CD14-positive monocyte (primary cell): ENCODE measurements around the gene NEGR1. TPM values are rescaled to one million over a fixed set of nuclear protein-coding genes. Genes with fewer than 3 reads are reported as not detected.

Experiments used
- DNase-seq, 3 donors: peaks; one replicate each; pipeline ENCODE4 v3.0.0-alpha.2; 2011 to 2022
- H2AFZ ChIP-seq: 2 replicates; pipeline ENCODE4 v1.6.0; 2012; ENCODE audit warnings: mild to moderate bottlenecking, low read depth, low read length, inconsistent platforms; ENCODE audit not compliant: insufficient read depth, poor library complexity, severe bottlenecking
- H3K27ac ChIP-seq, 2 donors: 1 replicate in 1 of 2; 2 replicates in 1 of 2; pipeline ENCODE4 v1.5.1; 2012 to 2013; ENCODE audit warnings: low read length in 2 of 2, control low read depth in 1 of 2, inconsistent platforms in 1 of 2, low read depth in 1 of 2, mild to moderate bottlenecking in 1 of 2
- H3K27me3 ChIP-seq, 2 donors: one replicate each; pipeline versions ENCODE4 v1.6.0 to v1.6.1; 2011 to 2013; ENCODE audit warnings: low read length in 2 of 2; ENCODE audit not compliant: control insufficient read depth in 2 of 2, insufficient read depth in 2 of 2
- H3K36me3 ChIP-seq, 2 donors: replicated peaks in 1 of 2; 1 replicate in 1 of 2; 2 replicates in 1 of 2; pipeline versions ENCODE4 v1.5.1 to v1.6.1; 2012 to 2013; ENCODE audit warnings: low read length in 2 of 2, control low read depth in 1 of 2, inconsistent platforms in 1 of 2, mild to moderate bottlenecking in 1 of 2; ENCODE audit not compliant: insufficient read depth in 2 of 2, control insufficient read depth in 1 of 2
- H3K4me1 ChIP-seq, 2 donors: 1 replicate in 1 of 2; 2 replicates in 1 of 2; pipeline versions ENCODE4 v1.5.1 to v1.6.1; 2012 to 2013; ENCODE audit warnings: low read length in 2 of 2, control low read depth in 1 of 2, inconsistent platforms in 1 of 2, mild to moderate bottlenecking in 1 of 2, moderate library complexity in 1 of 2; ENCODE audit not compliant: insufficient read depth in 2 of 2, control insufficient read depth in 1 of 2
- H3K4me2 ChIP-seq: replicated peaks from 2 replicates; pipeline ENCODE3; 2012; ENCODE audit warnings: low read length, moderate library complexity, mild to moderate bottlenecking; ENCODE audit not compliant: poor library complexity, severe bottlenecking; ENCODE audit errors: extremely low read depth
- H3K4me3 ChIP-seq, 3 experiments: fragments of 200-600 bp in 1 of 3; sonication (generic) in 1 of 3; replicated peaks in 1 of 3; 1 replicate in 2 of 3; 2 replicates in 1 of 3; pipeline ENCODE4 v1.5.1; 2011 to 2013; ENCODE audit warnings: low read length in 3 of 3, mild to moderate bottlenecking in 3 of 3, control low read depth in 2 of 3, low read depth in 2 of 3, inconsistent platforms in 1 of 3, moderate library complexity in 1 of 3
- H3K79me2 ChIP-seq: 2 replicates; pipeline ENCODE4 v1.6.0; 2012; ENCODE audit warnings: mild to moderate bottlenecking, control low read depth, inconsistent platforms, low read length, moderate library complexity; ENCODE audit not compliant: insufficient read depth
- H3K9ac ChIP-seq: 2 replicates; pipeline ENCODE4 v1.6.0; 2017; ENCODE audit warnings: low read length, mild to moderate bottlenecking; ENCODE audit not compliant: insufficient read depth, poor library complexity, severe bottlenecking
- H3K9me3 ChIP-seq, 2 donors: replicated peaks in 1 of 2; 1 replicate in 1 of 2; 2 replicates in 1 of 2; pipeline versions ENCODE4 v1.5.1 to v1.6.1; 2012 to 2013; ENCODE audit warnings: low read length in 2 of 2, control low read depth in 1 of 2; ENCODE audit not compliant: control insufficient read depth in 1 of 2, insufficient read depth in 1 of 2
- H4K20me1 ChIP-seq: 2 replicates; pipeline ENCODE4 v1.6.0; 2012; ENCODE audit warnings: mild to moderate bottlenecking, low read length, control low read depth, moderate library complexity; ENCODE audit not compliant: insufficient read depth
- H3K27ac Mint-ChIP-seq, 7 donors: one replicate each; pipeline ENCODE4 v1.8.0; 2020; ENCODE audit warnings: mild to moderate bottlenecking in 7 of 7, mixed read lengths in 7 of 7, moderate library complexity in 6 of 7, inconsistent platforms in 2 of 7
- H3K27me3 Mint-ChIP-seq, 3 donors: one replicate each; pipeline ENCODE4 v1.8.0; 2021 to 2022; ENCODE audit warnings: low read depth in 3 of 3, mild to moderate bottlenecking in 3 of 3, mixed read lengths in 3 of 3, moderate library complexity in 3 of 3, inconsistent platforms in 1 of 3
- H3K36me3 Mint-ChIP-seq, 2 donors: one replicate each; pipeline ENCODE4 v1.8.0; 2020; ENCODE audit warnings: mixed read lengths in 2 of 2, inconsistent platforms in 1 of 2, mild to moderate bottlenecking in 1 of 2
- H3K4me1 Mint-ChIP-seq: one replicate; pipeline ENCODE4 v1.8.0; 2020; ENCODE audit warnings: mild to moderate bottlenecking, mixed read lengths
- H3K4me3 Mint-ChIP-seq, 2 donors: one replicate each; pipeline ENCODE4 v1.8.0; 2020; ENCODE audit warnings: mild to moderate bottlenecking in 2 of 2, mixed read lengths in 2 of 2, moderate library complexity in 1 of 2
- H3K9me3 Mint-ChIP-seq, 7 donors: one replicate each; pipeline ENCODE4 v1.8.0; 2020 to 2022; ENCODE audit warnings: mixed read lengths in 7 of 7, mild to moderate bottlenecking in 6 of 7, moderate library complexity in 6 of 7, inconsistent platforms in 2 of 7
- CTCF ChIP-seq: fragments of 200-600 bp; IDR thresholded peaks from one replicate; pipeline ENCODE4 v1.8.0; 2022; ENCODE audit warnings: antibody characterized with exemption, mild to moderate bottlenecking
- WGBS: methylation state at CpG from one replicate; pipeline ENCODE4 v1.1.5; 2013; ENCODE audit warnings: missing lambda C conversion rate; ENCODE audit not compliant: insufficient coverage; 5-methylcytosine and 5-hydroxymethylcytosine counted together
- intact Hi-C, 2 donors: fragments of 100-400 bp; cut with micrococcal nuclease; formaldehyde crosslinking; loops; one replicate each; pipeline versions ENCODE4 v1.15.0 to v1.15.1; 2023
- polyA plus RNA-seq, 3 donors: library from polyadenylated mRNA; depleted of rRNA in 1 of 3; unstranded in 2 of 3; stranded (reverse) in 1 of 3; fragments of 300-500 nt in 2 of 3; fragments of >200 nt in 1 of 3; fragmentation: Illumina TruSeq in 2 of 3; gene quantifications; 1 replicate in 2 of 3; 2 replicates in 1 of 3; pipeline ENCODE4 v1.2.3, GENCODE V29; 2012 to 2021

NEGR1 gene
- polyA plus RNA-seq, 3 donors: 0.03 to 0.15 (median 0.13) TPM

DNA sequence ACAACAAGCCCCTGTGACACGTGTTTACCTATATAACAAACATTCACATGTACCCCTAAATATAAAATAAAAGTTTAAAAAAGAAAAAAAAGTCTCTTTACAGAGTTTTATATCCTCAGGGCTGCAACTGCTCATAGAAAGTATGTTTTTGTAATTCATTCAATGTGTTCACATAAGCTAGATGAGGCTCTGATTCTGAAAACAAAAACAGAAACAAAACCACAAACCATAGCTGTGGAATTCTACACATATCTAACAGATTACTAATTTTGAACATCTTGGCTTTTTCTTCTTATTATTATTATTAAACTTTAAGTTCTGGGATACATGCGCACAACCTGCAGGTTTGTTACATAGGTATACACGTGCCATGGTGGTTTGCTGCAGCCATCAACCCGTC, 621.9 kb downstream of the NEGR1 start:
- H3K27ac Mint-ChIP-seq: no peak overlapping the region
- Histone ChIP-seq H3K9ac (no peak overlapping the region), H3K4me3 (no peak overlapping the region), H3K79me2 (no peaks in the 10 kb centered on the region), H3K27ac (no peak overlapping the region), H3K27me3 (no peaks in the 10 kb centered on the region), H3K4me1 (no peaks in the 10 kb centered on the region), H4K20me1 (no peaks in the 10 kb centered on the region), H3K36me3 (no peaks in the 10 kb centered on the region), H3K9me3 (no peaks in the 10 kb centered on the region), H2AFZ (no peak overlapping the region), H3K4me2 (no peak overlapping the region)
- no peak for DNase-seq
- H3K27me3 Mint-ChIP-seq: peaks cover 0 to 2% (median 0%) of the 10 kb centered on the region in 3 donors
- no CpG with 5 or more reads among the region's 4 CpGs for WGBS
- H3K36me3 Mint-ChIP-seq: no peaks in the 10 kb centered on the region
- no peaks in the 10 kb centered on the region for H3K4me1 Mint-ChIP-seq
- no peak for TF ChIP-seq CTCF
- H3K9me3 Mint-ChIP-seq: peaks cover 4 to 13% (median 8%) of the 10 kb centered on the region in 7 donors
- intact Hi-C loops: no loop called here
- no peak overlapping the region for H3K4me3 Mint-ChIP-seq

- Histone ChIP-seq H3K27me3 (no peaks in the 10 kb centered on the region), H3K9ac (no peak overlapping the region), H3K4me3 (no peak overlapping the region), H3K27ac (no peak overlapping the region), H3K4me2 (no peak overlapping the region), H3K36me3 (no peaks in the 10 kb centered on the region), H4K20me1 (no peaks in the 10 kb centered on the region), H2AFZ (no peak overlapping the region), H3K4me1 (no peaks in the 10 kb centered on the region), H3K79me2 (no peaks in the 10 kb centered on the region), H3K9me3 (no peaks in the 10 kb centered on the region)
- Mint-ChIP-seq H3K27ac (no peak overlapping the region), H3K9me3 (peaks cover 4 to 13% (median 6%) of the 10 kb centered on the region in 7 donors), H3K4me3 (no peak overlapping the region), H3K4me1 (no peaks in the 10 kb centered on the region), H3K27me3 (peaks cover 0 to 2% (median 0%) of the 10 kb centered on the region in 3 donors), H3K36me3 (no peaks in the 10 kb centered on the region)
- no peak for TF ChIP-seq CTCF
- WGBS: no CpG with 5 or more reads among the region's 4 CpGs
- DNase-seq: no peak
- intact Hi-C loops: no loop called here
Measured at GRCh38 chr1:71657891-71658679, 624.3 kb downstream of the NEGR1 start.
